Effector CD8-positive, alpha-beta T cell (primary cell): ENCODE data around the gene SRY.
"Not testable (repeated sequence)": the region's sequence is repeated elsewhere in the genome, so short reads cannot be mapped to it uniquely, and the experiment has no call there.

ENCODE experiments used
- DNase-seq: peaks from one replicate; lab custom pipeline; 2025; lab: John Stamatoyannopoulos, UW
- total RNA-seq, 4 experiments: gene quantifications; one replicate each; lab custom pipeline; 2026; lab: John Stamatoyannopoulos, UW

The SRY gene
- 0 reads per million in 4 experiments for total RNA-seq

DNA sequence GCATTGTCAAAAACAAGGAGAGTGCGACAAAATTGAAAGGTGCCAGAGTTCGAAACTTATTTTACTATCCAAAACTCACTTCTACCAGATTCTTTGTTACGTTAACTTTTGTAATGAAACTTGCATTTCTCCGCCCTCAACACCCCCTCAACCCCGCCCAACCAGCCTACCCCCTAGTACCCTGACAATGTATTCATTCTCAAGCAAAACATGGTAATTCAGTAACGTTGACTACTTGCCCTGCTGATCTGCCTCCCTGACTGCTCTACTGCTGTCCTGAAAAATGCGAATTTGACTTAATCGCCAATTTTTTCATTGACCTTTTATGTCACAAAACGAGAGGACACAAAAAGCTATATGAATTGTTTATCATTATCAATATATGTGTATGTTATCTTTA is at the start of gene SRY:
TSS of gene SRY (minus strand) at position 83 of the 400 bp plus-strand sequence. CDS start at position 4, 79 bp downstream.
- DNase-seq, result no peak

DNA sequence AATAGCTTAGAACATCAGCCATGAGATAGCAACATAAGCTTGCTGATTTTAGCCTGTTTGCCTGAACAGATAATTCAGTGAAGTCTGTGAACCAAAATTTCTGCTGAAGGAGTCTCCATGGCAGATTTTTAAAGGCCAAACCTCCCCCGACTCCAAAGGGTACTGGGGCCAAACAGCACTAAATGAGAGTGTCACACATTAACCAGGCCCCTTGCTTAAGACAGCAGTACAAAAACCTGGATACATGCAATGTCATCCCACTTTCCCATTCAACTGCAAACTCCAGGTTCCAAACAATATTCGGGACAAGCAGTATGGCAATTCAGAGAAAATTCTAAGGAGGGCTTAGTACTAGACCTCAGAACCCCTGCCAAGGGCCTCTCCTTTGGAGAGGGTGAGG is 49.6 kb upstream of the SRY start:
- no peak for DNase-seq

DNA sequence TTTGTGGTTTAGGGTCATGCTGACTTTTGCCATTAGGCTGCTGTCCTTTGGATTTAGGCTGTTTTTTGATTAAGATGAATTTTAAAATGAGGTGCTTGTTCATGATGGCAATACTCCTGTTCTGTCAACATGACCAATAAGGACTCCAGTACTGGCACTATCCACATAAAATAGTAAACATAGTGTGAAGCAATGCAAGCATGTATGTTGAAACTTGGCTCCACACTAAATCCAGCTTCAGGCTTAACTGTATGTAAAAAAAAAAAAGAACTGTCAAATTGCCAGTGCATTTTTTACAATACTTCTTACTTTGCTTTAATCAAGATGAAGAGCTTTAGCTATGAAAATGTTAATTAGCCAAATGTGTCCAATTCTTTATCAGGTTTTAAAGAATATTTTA is 47.7 kb upstream of the SRY start:
- no peak for DNase-seq

DNA sequence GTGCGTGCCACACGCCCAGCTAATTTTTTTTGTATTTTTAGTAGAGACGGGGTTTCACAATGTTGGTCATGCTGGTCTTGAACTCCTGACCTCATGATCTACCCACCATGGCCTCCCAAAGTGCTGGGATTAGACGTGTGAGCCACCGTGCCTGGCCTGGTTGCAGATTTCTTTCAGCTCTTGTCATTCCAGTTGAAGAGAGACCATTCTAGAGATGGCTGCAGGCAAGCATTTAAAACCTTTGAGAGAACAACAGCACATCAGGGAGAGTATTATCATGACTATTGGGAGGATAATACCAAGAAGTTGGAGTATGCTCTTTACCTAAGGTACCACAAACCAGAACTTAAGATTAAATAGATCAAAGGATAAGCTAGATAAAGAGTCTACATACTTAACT is 41.0 kb upstream of the SRY start:
- no peak for DNase-seq

DNA sequence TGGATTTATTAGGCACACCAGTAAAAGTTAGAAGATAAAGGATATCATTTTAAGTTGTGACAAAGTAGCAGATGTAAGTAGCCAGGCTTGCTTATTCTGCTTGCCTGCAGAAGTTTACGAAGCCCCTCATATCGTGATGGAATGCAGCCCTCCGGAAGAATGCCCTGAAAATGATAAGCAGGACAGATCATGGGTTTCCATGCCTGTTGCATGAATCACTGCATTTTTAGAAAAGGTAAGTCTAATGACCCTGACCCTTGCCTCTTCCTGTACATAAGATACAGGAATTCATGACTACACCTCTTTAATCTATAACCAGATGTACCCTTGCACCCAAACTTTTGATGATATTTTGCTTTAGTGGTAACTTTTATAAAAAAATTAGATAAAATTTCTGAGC is 37.0 kb upstream of the SRY start:
- no peak for DNase-seq

DNA sequence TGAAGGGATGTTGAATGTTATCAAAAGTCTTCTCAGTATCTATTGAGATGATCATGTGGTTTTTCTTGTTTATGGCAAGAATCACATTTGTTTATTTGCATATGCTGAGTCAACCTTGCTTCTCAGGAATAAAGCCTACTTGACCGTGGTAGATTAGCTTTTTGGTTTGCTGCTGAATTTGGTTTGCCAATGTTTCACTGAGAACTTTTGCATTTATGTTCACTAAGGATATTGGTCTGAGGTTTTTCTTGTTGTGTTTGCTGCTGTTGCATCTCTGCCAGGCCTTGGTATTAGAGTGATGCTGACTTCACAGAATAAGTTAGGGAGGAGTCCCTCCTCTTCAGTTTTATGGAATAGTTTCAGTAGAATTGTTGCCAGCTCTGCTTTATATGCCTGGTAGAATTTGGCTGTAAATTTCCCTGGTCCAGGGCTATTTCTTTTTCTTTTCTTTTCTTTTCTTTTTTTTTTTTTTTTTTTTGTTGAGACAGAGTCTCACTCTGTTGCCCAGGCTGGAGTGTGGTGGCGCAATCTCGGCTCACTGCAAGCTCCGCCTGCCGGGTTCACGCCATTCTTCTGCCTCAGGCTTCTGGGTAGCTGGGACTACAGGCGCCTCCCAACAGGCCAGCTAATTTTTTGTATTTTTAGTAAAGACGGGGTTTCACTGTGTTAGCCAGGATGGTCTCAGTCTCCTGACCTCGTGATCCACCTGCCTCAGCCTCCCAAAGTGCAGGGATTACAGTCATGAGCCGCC is 29.8 kb upstream of the SRY start:
- not testable (repeated sequence) for DNase-seq

DNA sequence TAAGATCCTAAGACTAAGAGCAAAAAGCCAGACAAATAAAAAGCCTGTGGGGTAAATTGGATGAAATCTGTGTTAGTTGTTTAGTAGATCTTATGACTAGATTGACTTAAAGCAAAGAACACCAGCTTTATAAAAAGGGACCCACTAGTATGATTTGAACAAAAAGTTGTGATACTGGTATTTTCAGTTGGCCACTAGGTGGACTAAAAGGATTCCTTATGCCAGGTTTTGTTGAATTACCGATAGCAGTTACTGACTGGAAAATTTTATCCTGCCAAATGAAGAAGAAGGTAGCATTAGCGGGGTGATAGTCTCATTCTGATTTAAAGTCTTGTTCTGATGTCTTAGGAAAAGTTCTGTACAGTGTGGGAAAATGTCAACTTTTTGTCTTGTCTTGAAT is 12.8 kb upstream of the SRY start:
- DNase-seq, result no peak

DNA sequence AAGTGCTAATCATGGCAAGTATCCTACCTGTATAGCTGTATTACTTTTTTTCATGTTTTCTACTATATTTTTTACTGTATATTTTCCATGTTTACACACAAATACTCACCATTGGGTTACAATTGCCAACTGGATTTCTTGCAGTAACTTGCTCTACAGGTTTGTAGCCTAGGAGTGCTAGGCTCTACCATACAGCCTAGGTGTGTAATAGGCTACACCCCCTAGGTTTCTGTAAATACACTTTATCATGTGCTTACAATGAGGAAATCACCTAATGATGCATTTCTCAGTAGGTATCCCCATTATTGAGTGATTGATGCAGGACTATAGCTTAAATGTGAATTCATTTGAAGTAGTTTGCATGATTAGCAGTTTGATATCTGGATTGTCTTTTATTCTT is 10.5 kb upstream of the SRY start:
- no peak for DNase-seq

DNA sequence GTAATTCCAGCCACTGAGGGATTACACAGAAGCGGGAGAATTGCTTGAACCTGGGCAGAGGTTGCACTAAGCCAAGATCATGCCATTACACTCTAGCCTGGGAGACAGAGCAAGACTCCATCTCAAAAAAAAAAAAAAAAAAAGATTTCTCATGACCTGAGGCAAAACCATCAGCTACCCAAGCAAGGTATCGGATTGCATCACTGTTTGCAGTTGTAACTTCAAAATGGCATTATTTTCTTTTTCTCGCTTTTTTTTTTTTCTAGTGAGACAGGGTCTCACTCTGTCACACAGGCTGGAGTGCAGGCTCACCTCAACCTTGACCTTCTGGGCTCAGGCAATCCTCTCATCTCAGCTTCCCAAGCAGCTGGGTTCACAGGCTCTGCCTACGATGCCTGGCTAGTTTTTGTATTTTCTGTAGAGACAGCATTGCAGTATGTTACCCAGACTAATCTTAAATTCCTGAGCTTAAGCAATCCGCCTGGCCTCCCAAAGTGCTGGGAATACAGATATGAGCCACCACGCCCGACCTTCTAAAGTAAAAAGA is 9.6 kb upstream of the SRY start:
- no peak for DNase-seq

DNA sequence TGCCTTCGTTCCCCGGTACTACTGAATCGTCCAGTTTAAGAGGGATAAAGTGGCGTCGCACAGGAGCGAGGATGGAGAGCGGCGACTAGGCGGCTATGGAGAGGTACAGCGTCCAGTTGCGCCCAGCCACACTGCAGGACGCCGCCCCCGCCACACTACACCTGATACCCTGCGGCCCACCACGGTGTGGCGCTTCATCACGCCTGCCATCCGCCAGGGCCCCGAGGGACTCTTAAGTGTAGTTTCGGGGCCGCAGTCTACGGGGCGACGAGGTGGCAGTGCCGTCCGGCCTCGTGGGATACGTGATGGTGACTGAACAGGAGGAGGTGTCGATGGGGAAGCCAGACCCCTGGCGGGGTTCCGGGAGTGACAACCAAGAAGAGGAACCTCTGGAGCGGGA is 2.3 kb upstream of the SRY start:
- DNase-seq, result no peak

DNA sequence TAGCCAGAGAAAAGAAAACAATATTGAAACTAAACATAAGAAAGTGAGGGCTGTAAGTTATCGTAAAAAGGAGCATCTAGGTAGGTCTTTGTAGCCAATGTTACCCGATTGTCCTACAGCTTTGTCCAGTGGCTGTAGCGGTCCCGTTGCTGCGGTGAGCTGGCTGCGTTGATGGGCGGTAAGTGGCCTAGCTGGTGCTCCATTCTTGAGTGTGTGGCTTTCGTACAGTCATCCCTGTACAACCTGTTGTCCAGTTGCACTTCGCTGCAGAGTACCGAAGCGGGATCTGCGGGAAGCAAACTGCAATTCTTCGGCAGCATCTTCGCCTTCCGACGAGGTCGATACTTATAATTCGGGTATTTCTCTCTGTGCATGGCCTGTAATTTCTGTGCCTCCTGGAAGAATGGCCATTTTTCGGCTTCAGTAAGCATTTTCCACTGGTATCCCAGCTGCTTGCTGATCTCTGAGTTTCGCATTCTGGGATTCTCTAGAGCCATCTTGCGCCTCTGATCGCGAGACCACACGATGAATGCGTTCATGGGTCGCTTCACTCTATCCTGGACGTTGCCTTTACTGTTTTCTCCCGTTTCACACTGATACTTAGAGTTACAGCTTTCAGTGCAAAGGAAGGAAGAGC is 488 bp downstream of the SRY start:
- no peak for DNase-seq
